ENCODE data around the gene C12orf60.

The C12orf60 gene

GRCh38 chr12:14850929-14851663 lies 47.6 kb downstream of the C12orf60 start:
- no peak for TF ChIP-seq CTCF (IDR thresholded peaks at IDR 0.05; ENCODE audit: low read length, missing control alignments)
- H3K4me3 ChIP-seq (replicated peaks; ENCODE audit: low read depth, low read length), result no peak overlapping the region
- DNase-seq (ENCODE audit: low read depth), result no peak

- no peak overlapping the region for H3K4me3 ChIP-seq (replicated peaks; ENCODE audit: low read depth, low read length)
- TF ChIP-seq CTCF (IDR thresholded peaks at IDR 0.05; ENCODE audit: low read length, missing control alignments), result no peak
- DNase-seq (ENCODE audit: low read depth), result no peak
These were observed 49.4 kb downstream of the C12orf60 start for GRCh38 chr12:14852880-14853279.

GRCh38 chr12:14853961-14854360 lies 50.5 kb downstream of the C12orf60 start:
- DNase-seq (ENCODE audit: low read depth), result no peak
- H3K4me3 ChIP-seq (replicated peaks; ENCODE audit: low read depth, low read length), result no peak overlapping the region
- TF ChIP-seq CTCF (IDR thresholded peaks at IDR 0.05; ENCODE audit: low read length, missing control alignments), result no peak

- DNase-seq (ENCODE audit: low read depth), result no peak
- no peak for TF ChIP-seq CTCF (IDR thresholded peaks at IDR 0.05; ENCODE audit: low read length, missing control alignments)
- no peak overlapping the region for H3K4me3 ChIP-seq (replicated peaks; ENCODE audit: low read depth, low read length)
These were observed 51.2 kb downstream of the C12orf60 start for GRCh38 chr12:14854586-14855183.

GRCh38 chr12:14858513-14858912 lies 55.0 kb downstream of the C12orf60 start:
- no peak for DNase-seq (ENCODE audit: low read depth)
- TF ChIP-seq CTCF (IDR thresholded peaks at IDR 0.05; ENCODE audit: low read length, missing control alignments), result no peak
- no peak overlapping the region for H3K4me3 ChIP-seq (replicated peaks; ENCODE audit: low read depth, low read length)

GRCh38 chr12:14860490-14860889 lies 57.0 kb downstream of the C12orf60 start:
- no peak for TF ChIP-seq CTCF (IDR thresholded peaks at IDR 0.05; ENCODE audit: low read length, missing control alignments)
- DNase-seq (ENCODE audit: low read depth), result no peak
- H3K4me3 ChIP-seq (replicated peaks; ENCODE audit: low read depth, low read length), result no peak overlapping the region
